ENCODE results near the gene PSD2.

Gene PSD2

DNA sequence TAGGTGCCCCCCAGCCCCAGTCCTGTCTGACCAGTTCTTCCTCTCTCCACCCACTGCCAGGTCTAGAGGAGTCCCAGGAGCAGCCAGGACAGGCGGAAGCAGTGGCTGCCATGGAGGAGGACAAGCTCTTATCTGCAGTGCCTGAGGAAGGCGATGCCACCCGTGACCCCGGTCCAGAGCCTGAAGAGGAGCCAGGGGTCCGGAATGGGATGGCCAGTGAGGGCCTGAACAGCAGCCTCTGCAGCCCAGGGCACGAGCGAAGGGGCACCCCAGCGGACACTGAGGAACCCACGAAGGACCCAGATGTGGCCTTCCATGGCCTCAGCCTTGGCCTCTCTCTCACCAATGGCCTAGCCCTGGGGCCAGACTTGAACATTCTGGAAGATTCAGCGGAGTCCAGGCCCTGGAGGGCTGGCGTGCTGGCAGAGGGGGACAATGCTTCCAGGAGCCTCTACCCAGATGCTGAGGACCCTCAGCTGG is 13.8 kb downstream of the PSD2 start:
- TF ChIP-seq, protein P1, sequence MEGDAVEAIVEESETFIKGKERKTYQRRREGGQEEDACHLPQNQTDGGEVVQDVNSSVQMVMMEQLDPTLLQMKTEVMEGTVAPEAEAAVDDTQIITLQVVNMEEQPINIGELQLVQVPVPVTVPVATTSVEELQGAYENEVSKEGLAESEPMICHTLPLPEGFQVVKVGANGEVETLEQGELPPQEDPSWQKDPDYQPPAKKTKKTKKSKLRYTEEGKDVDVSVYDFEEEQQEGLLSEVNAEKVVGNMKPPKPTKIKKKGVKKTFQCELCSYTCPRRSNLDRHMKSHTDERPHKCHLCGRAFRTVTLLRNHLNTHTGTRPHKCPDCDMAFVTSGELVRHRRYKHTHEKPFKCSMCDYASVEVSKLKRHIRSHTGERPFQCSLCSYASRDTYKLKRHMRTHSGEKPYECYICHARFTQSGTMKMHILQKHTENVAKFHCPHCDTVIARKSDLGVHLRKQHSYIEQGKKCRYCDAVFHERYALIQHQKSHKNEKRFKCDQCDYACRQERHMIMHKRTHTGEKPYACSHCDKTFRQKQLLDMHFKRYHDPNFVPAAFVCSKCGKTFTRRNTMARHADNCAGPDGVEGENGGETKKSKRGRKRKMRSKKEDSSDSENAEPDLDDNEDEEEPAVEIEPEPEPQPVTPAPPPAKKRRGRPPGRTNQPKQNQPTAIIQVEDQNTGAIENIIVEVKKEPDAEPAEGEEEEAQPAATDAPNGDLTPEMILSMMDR (IDR thresholded peaks at IDR 0.05; ENCODE audit: borderline replicate concordance, control extremely low read depth, extremely low read depth, insufficient read depth, missing control alignments): no peak
- DNase-seq (ENCODE audit: low spot score): no peak
- in situ Hi-C loops (cut with MboI; ENCODE audit: low sequenced_read_pairs, unreplicated experiment): no loop called here

- in situ Hi-C loops (cut with MboI; ENCODE audit: low sequenced_read_pairs, unreplicated experiment): no loop called here
- no peak for DNase-seq (ENCODE audit: low spot score)
- TF ChIP-seq, protein P1 (IDR thresholded peaks at IDR 0.05; ENCODE audit: borderline replicate concordance, control extremely low read depth, extremely low read depth, insufficient read depth, missing control alignments): no peak
Measured at GRCh38 chr5:139810341-139811273, 15.0 kb downstream of the PSD2 start.

- in situ Hi-C loops (cut with MboI; ENCODE audit: low sequenced_read_pairs, unreplicated experiment): no loop called here
- DNase-seq (ENCODE audit: low spot score): no peak
- TF ChIP-seq, protein P1 (IDR thresholded peaks at IDR 0.05; ENCODE audit: borderline replicate concordance, control extremely low read depth, extremely low read depth, insufficient read depth, missing control alignments): no peak
Measured at GRCh38 chr5:139811274-139811607, 15.6 kb downstream of the PSD2 start.

DNA sequence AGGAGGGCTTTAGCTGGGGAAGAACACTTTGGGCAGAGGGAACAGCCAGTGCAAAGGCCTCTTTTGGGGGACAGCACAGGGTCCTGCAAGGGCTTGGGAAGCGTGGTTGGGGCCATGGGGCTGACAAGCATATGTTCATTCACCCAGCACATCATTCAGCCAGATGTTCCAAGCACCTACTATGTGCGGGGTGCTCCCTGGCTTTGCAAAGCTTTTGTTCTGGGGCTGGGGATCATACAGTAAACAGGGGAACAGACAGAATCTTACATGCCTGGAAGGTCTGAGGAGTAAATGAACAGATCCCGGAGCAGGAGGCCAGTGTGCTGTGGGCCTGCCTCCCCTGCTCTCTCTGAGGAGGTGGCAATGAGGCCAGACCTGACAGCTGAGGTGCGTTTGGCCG is 16.7 kb downstream of the PSD2 start:
- TF ChIP-seq, protein P1 (IDR thresholded peaks at IDR 0.05; ENCODE audit: borderline replicate concordance, control extremely low read depth, extremely low read depth, insufficient read depth, missing control alignments): no peak
- in situ Hi-C loops (cut with MboI; ENCODE audit: low sequenced_read_pairs, unreplicated experiment): no loop called here
- DNase-seq (ENCODE audit: low spot score): no peak

DNA sequence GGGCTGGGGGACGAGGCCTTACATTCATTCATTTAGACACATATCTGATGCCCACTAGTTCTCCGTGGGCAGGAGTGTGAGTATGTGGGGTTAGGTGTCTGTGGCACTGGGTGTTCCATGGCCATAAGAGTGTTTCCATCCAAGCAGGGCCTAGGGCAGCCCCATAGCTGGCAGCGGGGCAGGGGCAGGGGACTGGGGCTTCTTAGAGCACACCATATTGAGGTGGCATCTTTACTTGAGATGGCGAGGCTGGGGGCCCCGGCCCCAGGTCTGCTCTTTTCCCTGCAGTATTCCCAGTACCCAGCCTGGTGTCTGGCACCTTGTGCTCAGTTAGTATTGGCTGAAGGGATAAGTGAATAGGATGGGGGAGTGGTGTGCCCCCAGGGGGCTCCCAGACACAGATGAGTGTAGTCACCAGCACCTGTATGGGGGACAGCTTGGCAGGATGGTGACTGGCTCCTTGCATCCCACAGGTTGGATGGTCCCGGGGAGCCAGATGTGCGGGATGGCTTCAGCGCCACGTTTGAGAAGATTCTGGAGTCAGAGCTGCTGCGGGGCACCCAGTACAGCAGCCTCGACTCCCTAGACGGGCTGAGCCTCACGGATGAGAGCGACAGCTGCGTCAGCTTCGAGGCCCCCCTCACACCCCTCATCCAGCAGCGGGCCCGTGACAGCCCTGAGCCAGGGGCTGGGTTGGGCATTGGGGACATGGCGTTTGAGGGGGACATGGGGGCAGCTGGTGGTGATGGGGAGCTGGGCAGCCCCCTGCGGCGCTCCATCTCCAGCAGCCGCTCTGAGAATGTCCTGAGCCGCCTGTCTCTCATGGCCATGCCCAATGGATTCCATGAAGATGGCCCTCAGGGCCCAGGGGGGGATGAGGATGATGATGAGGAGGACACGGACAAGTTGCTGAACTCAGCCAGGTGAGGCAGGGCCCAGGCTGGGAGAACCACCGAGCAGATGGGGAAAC is 17.5 kb downstream of the PSD2 start:
- in situ Hi-C loops (cut with MboI; ENCODE audit: low sequenced_read_pairs, unreplicated experiment): no loop called here
- DNase-seq (ENCODE audit: low spot score): no peak
- TF ChIP-seq, protein P1 (IDR thresholded peaks at IDR 0.05; ENCODE audit: borderline replicate concordance, control extremely low read depth, extremely low read depth, insufficient read depth, missing control alignments): no peak

DNA sequence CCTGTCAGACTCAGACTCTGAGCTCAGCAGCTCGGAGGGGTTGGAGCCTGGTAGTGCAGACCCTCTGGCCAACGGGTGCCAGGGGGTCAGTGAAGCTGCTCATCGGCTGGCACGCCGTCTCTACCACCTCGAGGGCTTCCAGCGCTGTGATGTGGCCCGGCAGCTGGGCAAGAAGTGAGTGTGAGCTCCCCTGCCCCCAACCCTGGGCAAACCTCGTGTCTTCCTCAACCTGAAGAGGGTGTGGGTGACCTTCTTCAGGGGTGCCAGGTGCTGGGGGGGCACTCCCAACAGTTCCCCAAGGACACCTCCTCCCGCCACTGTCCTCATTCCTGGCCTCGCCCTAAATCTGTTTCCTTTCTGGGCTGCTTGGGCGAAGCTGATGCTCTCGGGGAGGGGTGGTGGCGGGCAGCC is 18.6 kb downstream of the PSD2 start:
- TF ChIP-seq, protein P1 (IDR thresholded peaks at IDR 0.05; ENCODE audit: borderline replicate concordance, control extremely low read depth, extremely low read depth, insufficient read depth, missing control alignments): no peak
- DNase-seq (ENCODE audit: low spot score): no peak
- in situ Hi-C loops (cut with MboI; ENCODE audit: low sequenced_read_pairs, unreplicated experiment): no loop called here

Data from GM13976 (cell line).